Fibroblast of mammary gland (primary cell): ENCODE measurements around the gene TMEM242.

Source experiments
- DNase-seq: peaks from one replicate; pipeline ENCODE4 v3.0.0-alpha.2; 2010; ENCODE audit warnings: low read depth
- H3K4me3 ChIP-seq: 2 replicates; pipeline ENCODE4 v1.5.1; 2011; ENCODE audit warnings: low read depth, mild to moderate bottlenecking, low read length, moderate library complexity; ENCODE audit not compliant: control insufficient read depth
- TF ChIP-seq, protein P1 (sequence below): conservative IDR thresholded peaks from 2 replicates; pipeline ENCODE4 v1.5.1; 2011; ENCODE audit warnings: low read depth, low read length, inconsistent platforms; ENCODE audit not compliant: control insufficient read depth, insufficient read depth

TMEM242 gene

GRCh38 chr6:157326979-157327378 is 3.7 kb upstream of the TMEM242 start:
- no peak overlapping the region for H3K4me3 ChIP-seq
- no peak for DNase-seq
- TF ChIP-seq, protein P1, sequence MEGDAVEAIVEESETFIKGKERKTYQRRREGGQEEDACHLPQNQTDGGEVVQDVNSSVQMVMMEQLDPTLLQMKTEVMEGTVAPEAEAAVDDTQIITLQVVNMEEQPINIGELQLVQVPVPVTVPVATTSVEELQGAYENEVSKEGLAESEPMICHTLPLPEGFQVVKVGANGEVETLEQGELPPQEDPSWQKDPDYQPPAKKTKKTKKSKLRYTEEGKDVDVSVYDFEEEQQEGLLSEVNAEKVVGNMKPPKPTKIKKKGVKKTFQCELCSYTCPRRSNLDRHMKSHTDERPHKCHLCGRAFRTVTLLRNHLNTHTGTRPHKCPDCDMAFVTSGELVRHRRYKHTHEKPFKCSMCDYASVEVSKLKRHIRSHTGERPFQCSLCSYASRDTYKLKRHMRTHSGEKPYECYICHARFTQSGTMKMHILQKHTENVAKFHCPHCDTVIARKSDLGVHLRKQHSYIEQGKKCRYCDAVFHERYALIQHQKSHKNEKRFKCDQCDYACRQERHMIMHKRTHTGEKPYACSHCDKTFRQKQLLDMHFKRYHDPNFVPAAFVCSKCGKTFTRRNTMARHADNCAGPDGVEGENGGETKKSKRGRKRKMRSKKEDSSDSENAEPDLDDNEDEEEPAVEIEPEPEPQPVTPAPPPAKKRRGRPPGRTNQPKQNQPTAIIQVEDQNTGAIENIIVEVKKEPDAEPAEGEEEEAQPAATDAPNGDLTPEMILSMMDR, result no peak

DNA sequence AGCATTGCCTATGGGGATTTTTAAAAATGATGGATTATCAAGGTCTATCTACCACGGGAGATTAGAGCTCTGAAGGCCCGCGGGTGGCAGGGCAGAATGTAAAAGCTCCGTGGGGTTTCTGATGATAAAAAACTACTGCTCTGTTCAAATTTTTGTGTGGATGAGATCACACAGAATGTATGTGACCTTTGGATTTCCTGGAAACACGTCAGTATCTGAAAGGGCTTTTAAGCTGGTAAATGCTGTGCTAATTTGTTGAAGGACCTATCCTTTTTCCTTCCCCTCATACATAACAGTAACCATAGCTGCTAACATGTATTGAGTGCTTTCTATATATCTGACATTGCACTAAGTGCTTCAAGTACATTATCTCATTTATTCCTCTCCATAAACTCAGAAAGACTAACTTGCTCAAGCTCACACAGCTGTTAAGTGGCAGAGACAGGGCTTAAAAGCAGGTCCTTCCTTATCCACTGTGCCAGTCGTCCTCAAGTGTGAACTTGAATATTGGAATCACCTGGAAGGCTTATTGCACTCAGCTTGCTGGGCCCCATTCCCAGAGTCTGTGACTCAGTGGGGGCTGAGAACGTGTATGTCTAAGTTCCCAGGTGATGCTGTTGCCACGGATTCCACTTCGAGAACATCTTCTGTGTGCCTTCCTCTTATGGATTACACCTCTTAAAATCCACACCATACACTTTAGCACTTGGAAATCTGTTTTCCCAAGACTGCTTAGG is 1.9 kb upstream of the TMEM242 start:
- no peak overlapping the region for H3K4me3 ChIP-seq
- TF ChIP-seq, protein P1, result no peak
- DNase-seq, result no peak

DNA sequence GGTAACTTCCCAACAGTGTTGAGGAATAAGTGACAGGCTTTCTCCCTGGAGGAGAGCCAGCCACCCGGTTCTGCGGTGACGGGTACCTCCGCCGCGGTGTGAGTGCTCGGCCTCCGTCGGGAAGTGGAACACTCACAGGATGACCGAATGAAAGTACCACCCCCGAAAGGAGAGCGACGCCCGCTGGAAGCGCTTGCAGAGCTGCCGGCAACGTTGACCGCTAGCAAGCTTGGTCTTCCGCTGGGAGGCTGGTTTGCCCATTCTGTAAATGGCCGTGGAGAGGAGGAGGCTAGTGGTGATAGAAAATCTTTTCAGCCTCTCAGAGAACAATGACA is 614 bp upstream of the TMEM242 start:
- TF ChIP-seq, protein P1, result peak; percentile 1
- peak overlapping the region; percentile 96 for H3K4me3 ChIP-seq
- peak; percentile 70 for DNase-seq

DNA sequence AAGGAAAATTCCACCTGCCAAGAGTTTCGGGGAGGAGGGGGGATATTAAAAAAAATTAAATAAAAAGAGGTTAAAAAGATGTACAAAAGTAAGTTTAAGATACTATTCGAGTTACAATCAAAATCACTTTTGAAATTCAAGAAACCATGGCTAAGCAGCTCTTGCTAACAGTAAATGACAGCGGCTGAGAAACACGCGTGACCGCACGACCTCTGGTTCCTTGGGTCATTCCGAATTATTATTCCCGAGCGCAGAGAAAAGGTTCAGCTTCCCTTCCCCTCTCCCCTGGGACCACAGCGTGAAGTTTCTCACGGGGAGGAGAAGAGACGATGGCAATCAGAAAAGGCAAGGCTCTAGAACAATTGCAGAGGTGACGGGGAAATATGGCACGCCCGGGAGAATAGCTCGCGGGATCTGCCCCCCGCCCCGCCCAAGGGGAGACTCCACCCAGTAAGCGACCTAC is 496 bp downstream of the TMEM242 start:
- TF ChIP-seq, protein P1, result no peak
- H3K4me3 ChIP-seq, result peak overlapping the region; percentile 96
- DNase-seq, result no peak

DNA sequence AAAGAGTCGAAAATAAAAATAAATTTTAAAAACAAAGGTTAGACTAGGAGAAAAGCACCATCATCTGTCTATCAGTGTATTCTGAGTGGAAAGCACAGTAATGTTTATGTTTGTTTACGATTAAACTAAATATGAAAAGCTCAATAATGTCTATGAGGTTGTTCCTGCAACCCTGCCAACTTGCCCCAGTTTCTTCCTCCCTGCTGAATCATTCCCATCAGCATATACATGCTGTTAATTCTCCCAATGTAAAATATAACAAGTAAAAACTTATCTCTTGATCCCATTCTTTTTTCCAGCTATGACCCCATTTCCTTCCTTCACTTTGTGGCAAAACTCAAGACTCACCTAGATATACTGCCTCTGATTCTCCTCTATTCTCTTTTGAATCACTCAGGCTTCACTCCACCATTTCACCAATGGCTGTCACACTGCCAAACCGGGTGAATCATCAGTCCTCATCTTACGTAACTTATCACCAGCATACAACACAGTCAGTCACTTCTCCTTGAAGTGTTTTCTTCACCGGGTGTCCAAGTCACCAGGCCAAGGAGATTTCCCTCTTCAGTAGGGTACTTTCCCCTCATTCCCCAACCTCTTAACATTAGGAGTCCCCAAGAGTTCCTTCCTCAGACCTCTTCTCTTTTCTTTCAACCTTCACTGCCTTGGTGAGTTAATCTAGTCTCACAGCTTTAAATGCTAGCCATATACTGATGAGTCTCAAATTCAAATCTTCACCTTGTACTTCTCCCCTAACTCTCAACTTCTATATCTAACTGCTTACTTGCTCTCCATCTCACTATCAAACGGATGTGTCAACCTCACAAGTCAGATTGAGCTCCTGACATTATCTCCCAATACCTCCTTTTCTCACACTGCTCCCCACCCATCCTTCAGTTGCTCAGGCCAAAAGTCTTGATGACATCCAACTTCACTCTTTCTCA is 6.2 kb downstream of the TMEM242 start:
- no peak overlapping the region for H3K4me3 ChIP-seq
- DNase-seq, result peak; percentile 93
- TF ChIP-seq, protein P1, result no peak

DNA sequence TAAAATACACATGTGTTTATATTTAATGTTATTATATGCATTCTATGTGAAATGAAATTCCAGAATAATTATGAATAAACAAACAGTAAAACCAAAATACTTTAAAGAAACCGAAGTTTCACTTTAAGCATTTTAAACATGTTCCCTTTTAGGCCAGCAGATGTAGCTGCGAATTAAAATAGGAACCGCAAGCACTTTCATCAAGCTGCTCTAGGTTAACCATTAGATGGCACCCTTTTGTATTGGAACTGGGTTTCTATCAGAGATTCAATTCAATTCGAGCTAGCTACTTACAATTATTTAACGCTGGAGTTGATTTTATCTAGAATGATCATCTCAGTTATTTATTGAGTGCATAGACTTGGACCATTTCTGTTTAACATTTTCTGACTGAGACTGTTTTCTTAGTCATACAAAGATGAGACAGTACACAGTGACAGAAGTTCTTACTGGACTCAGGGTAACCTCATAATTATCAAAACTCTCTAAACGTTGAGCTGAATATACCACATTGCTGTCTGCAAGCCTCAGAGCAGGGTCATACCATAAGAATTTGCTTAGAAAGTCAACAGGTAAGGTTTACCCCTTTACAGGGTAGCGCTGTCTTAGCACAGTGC is 8.5 kb downstream of the TMEM242 start:
- TF ChIP-seq, protein P1, result peak; percentile 97
- peak; percentile 84 for DNase-seq
- H3K4me3 ChIP-seq, result no peak overlapping the region
